NCI-H446 (cell line): Measurements from ENCODE around the gene TMEM120B.
A peak's percentile ranks its signal among the peaks of the same experiment; 100 is the strongest.

ENCODE experiments used
- DNase-seq, 2 experiments: peaks; one replicate each; lab custom pipeline; 2025; lab: John Stamatoyannopoulos, UW

TMEM120B gene

DNA sequence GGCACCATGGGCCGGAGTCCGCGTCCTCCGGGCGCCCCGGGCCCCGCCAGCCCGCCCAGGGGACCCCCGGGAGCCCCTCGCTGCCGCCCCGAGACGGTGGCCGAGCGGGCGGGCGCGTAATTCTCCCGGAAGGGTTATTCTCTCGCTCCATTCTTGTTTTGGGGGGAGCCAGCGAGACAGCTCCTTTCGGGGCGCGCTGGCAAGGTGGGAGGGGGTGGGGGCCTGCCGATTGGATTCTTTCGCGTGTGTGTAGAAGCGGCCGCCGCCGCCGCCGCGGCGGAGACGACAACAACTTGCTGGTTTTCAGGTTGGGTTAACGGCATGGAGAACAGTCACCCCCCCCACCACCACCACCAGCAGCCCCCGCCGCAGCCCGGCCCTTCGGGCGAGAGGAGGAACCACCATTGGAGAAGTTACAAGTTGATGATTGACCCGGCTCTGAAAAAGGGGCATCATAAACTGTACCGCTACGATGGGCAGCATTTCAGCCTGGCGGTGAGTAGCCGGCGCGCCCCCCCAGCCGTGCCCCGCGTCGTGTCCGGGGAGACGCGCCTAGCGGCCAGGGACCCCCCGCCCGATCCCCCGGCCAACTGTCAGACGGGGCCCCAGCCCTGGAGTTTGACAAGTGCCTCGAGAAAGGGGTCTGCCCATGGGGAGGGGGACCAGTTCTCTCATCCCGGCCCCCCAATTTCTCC, 92.0 kb downstream of the TMEM120B start:
- DNase-seq: peak in 1 of 2 experiments; percentile 19

DNA sequence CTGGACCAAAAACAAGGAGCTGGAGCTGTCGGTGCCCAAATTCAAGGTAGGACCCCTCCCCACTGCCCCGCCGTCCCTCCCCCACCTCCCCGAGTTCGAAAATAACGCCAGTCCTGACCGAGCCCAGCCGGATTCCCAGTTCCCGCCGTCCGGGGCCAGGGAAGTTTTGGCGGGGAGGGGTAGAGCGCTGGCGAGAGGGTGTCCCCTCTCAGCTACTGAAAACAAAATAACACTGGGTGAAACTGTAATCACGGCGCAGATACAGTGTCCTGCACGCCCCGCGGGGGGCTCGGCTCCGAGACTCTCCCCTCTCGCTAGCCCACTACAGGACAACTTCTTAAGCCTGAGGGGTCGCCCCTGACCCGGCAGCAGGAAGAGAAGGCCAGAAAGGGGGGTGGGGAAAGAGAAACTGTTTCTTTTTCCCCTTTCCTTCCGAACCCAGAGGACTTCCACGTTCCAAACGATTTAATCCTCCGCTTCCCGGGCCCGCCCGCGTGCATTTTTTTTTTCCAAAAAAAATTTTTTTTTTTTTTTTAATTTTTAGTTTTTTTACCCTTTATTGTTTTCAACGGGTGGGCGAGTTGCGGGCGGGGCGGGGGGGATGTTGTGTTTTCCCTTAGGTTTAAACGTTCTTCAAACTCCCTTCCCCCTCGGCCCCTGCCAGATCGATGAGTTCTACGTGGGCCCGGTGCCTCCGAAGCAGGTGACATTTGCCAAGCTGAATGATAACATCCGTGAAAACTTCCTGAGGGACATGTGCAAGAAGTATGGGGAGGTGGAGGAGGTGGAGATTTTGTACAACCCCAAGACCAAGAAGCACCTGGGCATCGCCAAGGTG, 92.8 kb downstream of the TMEM120B start:
- no peak for DNase-seq

DNA sequence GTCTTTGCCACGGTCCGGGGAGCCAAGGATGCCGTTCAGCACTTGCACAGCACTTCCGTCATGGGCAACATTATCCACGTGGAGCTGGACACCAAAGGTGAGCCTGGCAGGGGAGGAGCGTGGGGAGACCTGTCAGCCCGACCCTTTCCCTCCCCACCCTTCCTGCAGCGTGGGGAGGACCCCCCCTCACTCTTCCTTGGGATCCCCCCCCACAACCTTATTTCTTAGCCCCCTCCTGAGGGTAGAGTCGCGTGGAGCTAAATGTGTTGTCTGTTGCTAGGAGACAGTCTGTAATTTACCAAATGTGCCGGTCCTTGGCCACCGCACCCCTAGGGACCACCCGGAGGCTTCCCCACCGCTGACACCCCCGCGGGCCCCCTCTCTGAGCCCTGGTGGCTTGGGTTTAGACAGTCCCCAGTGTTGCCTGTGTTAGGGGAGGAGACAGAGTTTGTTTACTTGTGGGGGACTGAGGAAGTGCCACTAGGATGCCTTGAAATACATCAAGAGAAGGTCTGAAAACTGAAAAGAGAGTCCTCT, 93.5 kb downstream of the TMEM120B start:
- no peak for DNase-seq

DNA sequence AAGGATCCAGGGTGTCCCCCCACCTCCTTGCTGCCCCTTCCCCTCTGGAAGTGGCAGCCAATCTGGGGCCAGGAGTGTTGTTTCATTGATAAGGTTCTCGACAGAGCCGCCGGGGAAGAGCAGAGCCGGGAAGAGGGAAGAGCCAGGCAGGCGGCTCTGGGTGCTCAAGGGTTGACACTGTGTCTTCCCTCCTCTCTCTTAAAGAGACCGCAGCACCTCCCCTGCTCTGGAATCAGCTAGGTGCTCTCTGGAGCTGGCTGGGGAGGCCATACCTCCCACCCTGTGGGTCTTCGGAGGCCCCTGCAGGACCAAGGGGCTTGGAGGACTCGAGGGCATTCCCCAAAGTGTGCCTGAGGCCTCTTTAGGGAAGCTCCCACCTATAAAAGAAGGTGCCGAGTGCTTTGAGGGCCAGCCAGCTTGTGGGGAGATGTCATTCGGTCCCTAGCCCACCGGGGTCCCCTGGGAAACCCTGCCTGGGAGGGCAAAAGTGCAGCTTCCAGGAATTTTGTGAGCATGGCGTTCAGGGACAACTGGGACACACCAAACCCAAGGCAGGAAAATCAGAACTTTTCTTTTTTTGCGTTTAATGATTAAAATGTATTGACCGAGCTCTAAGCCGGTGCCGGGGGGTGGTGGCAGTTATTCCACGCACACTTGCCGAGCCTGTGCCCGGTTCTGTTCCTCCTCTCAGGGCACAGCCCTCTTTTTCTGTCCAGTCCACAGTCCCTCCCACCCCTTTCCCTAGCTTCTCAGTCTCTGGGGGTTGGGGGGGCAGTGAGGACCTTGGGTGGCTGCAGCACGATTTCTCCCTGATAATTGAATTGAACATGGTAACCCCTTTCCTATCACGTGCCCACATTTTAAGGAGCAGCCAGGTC, 94.2 kb downstream of the TMEM120B start:
- no peak for DNase-seq

DNA sequence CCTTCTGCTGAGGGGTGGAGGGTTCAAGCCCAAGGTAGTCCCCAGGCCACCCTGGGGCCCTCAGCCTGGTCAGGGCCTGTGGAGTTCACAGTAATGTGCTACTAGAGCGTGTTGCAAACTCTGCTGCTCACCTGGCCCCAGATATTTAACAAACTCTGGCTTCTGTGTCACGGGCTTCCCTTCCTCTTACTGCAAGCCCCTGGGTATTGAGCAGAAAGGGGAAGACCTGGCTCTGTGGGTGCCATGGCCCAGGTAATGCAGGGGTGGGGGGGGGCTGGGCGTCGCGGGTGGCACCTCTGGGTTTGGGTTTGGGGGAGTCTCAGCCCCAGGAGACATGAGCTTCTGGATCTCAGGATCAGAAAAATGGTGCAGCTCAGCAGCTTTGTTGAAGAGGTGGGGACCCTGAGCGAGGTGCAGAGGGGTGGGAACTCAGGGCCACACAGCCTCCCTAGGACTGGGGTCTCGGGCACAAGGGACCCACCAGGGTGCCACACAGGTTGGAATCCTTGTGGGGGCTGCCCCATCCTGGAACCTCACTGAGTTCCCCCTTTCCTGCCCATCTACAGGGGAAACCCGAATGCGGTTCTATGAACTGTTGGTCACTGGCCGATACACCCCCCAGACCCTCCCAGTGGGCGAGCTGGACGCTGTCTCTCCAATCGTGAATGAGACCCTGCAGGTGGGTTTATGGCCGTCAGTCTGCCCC, 95.2 kb downstream of the TMEM120B start:
- no peak for DNase-seq

DNA sequence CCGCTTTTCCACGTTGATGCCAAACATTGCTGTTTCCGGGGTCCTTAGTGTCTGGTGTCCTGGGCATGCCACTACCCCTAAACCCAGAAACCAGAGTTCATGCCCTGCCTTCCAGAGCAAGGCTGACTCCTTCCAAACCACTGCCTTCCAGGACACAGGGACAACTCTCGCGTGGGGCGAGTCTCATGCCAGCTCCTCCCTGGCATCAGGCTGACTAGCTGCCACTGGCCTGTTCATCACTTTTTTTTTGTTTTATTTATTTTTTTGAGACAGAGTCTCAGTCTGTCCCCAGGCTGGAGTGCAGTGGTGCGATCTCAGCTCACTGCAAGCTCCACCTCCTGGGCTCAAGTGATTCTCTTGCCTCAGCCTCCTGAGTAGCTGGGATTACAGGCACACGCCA, 96.1 kb downstream of the TMEM120B start:
- no peak for DNase-seq

DNA sequence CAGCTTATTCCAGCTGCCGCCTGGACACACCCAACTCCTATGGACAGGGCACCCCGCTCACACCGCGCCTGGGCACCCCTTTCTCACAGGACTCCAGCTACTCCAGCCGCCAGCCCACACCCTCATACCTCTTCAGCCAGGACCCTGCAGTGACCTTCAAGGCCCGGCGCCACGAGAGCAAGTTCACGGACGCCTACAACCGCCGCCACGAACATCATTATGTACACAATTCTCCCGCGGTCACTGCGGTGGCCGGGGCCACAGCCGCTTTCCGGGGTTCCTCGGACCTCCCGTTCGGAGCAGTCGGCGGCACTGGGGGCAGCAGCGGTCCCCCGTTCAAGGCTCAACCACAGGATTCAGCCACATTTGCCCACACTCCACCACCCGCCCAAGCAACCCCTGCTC, 97.2 kb downstream of the TMEM120B start:
- no peak for DNase-seq

DNA sequence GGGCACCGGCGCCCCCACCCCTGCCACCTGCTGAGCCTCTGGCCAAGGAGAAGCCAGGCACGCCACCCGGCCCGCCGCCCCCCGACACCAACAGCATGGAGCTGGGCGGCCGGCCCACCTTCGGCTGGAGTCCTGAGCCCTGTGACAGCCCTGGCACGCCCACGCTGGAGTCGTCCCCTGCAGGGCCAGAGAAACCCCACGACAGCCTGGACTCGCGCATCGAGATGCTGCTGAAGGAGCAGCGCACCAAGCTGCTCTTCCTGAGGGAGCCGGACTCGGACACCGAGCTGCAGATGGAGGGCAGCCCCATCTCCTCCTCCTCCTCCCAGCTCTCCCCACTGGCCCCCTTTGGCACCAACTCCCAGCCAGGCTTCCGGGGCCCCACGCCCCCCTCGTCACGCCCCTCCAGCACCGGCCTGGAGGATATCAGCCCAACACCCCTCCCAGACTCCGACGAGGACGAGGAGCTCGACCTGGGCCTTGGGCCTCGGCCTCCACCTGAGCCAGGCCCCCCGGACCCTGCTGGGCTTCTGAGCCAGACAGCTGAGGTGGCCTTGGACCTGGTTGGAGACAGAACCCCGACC, 97.8 kb downstream of the TMEM120B start:
- DNase-seq: no peak

DNA sequence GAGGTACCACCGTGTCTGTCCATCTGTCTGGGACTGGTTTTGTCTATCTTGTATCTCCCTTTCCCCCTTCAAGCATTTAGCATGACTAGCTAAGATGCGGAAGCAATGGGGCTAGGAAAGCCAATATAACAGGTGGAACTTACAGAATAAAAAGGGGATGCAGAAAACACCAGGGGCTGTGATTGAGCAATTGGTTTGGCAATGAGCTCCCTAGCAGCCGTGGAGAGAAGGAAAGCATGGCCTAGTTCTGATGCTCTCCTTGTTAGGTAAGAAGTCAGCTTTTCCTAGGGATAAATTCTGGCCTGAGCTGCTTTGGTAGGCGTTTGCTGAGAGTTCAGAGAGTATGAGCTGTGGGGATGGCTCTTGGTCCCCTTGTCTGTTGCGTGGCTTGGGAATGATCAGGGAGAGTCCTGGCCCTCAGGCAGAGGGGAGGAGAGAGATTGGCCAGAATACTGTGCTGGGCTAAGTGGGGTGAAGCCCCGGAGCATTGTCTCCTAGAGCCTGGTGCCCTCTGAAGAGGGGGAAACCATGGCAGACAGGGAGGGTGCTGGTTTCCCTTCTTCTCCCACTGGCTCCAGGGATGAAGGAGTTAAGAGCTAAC, 98.4 kb downstream of the TMEM120B start:
- DNase-seq: no peak

DNA sequence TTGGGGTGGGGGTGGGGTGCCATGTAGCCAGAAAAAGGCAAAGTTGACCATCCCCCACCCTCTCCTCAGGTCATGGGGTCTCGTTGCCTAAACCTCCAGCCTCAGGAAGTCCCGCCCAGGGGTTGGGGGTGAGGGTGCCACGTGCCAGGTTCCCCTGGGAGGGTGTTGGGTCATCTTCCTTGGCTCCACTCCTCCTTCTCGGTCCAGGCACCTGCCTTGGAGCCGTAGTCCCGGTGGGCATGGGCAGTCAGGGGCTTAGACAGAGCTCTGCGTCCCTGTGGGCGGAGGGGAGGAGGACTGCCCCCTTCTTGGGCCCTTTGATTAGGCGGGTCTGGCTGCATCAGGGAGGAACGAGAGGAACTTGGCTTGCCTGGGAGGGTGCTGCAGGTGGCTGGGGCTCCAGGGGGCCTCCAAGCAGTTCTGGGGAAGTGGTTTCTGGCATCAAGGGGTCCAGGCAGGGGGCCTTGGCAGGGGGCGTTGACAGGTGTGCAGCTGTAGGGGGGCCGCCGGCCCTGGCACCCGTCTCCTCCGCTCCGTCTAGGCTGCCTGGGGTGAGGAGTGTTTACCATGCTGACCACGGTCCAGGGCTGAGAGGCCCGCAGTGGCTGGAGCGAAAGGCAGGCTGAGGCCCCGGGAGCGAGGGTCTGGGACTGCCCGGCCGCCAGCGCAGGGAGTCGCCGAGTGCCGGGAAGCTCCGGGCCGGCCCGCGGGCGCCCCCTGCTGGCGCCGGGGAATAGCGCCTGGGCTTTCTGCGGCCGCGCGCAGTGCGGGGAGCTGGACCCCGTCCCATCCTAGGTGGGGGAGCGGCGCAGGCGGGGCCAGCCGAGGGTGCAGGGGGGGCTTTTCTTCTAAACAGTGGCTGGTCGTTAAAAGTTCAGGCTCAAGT, 99.1 kb downstream of the TMEM120B start:
- peak in 1 of 2 experiments; percentile 64 for DNase-seq

DNA sequence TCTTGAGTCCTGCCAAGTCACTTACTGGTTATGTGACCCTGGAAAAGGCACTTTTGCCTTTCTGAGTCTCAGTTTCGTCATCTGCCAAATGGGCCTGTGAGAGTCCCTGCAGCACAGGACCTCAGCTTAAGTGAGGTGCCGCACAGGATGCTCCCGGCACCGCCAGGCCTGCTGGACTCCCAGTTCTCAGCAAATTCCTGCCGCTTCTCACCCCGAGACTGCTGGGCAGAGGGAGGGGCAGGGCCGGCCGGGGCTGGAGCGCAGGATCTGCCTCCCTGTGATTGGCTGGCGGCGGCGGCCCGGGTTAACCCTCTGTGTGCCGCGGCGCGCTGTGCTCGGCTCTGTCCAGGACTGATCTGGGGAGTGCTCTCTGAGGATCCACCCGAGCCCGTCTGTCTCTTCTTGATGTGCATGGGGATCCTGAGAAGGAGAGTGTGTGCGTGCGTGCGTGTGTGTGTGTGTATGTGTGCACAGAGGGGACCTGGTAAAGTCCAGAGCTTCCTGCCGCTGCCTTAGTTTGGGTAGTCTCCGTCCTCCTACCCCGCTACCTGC, 99.8 kb downstream of the TMEM120B start:
- DNase-seq: peak in 1 of 2 experiments; percentile 34

DNA sequence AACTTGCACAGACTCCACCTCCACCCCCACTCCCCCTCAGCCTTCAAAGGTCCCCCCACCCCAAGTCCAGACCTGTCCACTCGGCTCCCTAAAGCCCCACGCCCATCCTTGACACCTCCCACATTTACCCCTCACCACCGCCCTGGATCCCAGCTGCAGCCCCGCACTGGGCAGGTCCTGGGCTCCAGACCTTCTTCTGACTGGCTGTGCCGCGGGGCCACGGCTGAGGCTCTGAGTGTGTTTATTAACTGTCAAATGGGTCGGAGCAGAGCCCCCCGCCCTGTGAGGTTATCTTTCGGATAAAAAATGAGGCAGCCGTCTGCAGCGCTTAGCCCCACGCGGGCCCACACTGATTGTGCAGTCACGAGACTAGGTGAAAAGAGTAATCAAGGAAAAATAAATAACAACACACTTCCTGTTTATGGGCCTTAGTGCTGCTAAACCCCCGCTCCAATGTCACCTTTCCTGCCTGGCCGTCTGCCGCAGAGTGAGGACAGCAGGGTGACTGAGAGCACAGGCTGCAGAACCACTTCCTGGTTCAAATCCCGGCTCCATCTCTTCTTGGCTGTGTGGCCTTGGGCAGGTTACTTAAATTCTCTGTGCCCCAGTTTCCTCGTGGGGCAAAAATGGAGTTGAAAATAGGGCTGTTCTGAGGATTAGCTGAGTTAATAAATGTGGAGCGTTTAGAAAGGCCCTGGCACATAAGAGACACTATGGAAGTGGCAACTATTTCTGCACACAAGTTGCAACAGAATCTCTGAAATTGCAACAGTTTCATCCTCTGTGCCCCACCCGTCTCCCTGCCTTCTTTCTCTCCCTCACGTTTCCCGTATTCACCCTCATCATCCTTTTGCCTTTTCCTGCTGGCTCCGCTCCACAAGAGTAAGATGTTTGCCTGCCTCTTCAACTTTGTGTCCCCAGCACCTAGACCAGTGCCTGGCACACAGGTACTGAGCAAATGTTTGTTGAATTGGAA, 100.7 kb downstream of the TMEM120B start:
- DNase-seq: no peak

DNA sequence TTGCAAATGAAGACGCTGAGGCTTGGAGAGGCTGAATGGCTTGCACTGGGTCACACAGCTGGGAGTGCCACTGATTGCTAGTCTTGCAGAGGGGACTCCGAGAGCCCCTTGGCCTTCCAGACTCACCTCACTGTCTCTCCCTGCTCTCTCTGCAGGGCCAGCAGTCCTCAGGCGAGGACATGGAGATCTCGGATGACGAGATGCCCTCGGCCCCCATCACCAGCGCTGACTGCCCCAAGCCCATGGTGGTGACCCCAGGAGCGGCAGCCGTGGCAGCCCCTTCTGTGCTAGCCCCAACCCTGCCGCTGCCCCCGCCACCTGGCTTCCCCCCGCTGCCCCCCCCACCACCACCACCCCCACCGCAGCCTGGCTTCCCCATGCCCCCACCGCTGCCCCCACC, 101.4 kb downstream of the TMEM120B start:
- DNase-seq: no peak

DNA sequence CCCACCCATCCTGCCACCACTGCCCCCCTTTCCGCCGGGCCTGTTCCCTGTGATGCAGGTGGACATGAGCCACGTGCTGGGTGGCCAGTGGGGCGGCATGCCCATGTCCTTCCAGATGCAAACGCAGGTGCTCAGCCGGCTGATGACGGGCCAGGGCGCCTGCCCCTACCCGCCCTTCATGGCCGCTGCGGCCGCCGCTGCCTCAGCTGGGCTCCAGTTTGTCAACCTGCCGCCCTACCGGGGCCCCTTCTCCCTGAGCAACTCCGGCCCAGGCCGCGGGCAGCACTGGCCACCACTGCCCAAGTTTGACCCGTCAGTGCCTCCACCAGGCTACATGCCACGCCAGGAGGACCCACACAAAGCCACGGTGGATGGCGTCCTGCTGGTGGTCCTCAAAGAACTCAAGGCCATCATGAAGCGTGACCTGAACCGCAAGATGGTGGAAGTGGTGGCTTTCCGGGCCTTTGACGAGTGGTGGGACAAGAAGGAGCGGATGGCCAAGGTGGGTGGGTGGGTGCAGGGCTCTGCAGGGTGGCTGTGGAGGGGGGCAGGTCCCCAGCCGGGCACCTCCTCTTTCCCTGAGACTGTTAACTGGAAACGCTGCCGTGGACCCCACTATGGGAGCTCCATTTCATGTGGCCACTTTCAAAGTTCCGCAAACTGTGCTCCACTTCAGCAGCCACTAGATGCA, 102.0 kb downstream of the TMEM120B start:
- no peak for DNase-seq

DNA sequence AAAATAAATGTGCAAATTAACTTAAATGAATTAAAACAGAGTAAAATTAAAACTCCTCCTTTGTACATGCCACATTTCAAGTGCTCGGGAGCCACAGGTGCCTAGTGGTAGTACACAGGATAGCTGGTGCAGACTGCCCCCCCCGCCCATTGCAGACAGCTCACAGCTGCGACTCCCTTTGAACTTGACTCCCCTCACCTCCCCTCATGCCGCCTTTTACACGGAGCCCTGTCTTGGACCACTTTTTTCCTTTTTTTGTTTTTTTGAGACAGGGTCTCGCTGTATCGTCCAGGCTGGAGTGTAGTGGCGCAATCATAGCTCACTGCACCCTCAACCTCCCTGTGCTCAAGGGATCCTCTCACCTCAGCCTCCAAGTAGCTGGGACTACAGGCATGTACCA, 102.7 kb downstream of the TMEM120B start:
- DNase-seq: no peak

DNA sequence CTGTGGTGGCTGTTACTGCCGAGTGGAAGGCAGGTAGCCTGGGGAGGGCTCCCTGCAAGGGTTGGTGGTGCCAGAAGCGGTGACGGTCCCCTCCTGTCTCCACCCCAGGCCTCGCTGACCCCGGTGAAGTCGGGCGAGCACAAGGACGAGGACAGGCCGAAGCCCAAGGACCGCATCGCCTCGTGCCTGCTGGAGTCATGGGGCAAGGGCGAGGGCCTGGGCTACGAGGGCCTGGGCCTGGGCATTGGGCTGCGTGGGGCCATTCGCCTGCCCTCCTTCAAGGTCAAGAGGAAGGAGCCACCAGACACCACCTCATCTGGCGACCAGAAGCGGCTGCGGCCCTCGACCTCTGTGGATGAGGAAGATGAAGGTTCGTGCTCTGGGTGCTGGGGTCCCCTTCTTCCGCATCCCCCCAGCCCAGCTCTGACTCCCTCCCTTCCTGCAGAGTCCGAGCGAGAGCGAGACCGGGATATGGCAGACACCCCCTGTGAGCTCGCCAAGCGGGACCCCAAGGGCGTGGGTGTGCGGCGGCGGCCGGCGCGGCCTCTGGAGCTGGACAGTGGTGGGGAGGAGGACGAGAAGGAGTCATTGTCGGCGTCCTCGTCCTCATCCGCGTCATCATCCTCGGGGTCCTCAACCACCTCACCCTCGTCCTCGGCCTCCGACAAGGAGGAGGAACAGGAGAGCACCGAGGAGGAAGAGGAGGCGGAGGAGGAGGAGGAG, 104.5 kb downstream of the TMEM120B start:
- no peak for DNase-seq

DNA sequence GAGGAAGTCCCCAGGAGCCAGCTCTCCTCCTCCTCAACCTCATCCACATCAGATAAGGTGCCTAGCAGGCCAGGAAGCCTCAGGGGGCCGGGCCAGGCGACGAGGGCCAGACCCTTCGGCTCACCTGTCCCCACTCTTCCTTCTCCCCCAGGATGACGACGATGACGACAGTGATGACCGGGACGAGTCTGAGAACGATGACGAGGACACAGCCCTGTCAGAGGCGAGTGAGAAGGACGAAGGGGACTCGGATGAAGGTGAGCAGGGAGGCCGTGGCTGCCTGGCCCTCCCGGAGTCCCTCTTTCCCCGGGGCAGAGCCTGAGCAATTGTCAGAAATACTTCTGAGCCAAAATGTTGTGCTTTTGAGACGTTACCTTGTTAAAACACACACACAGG, 105.1 kb downstream of the TMEM120B start:
- DNase-seq: no peak
